HEK293 (cell line): ENCODE data around the gene RIGI.

Experiments used
- CTCF ChIA-PET: fragments of 350-600 bp; formaldehyde crosslinking; extraction: SDS; loops from one replicate; lab custom pipeline; 2021; ENCODE audit warnings: antibody characterized with exemption; lab: Yijun Ruan, JAX
- POLR2A ChIA-PET: fragments of 300-600 bp; formaldehyde crosslinking; extraction: SDS; loops from one replicate; lab custom pipeline; 2020; ENCODE audit warnings: antibody characterized with exemption, inconsistent platforms; lab: Yijun Ruan, JAX
- H3K27ac ChIP-seq: fragments of 200-500 bp; sonication (Bioruptor generic); 2 replicates; pipeline ENCODE4 v1.5.1; 2014; ENCODE audit warnings: low read depth, low read length, control low read depth, inconsistent platforms; ENCODE audit errors: extremely low read depth
- H3K36me3 ChIP-seq, 2 experiments: fragments of 200-500 bp in 1 of 2; sonication (Bioruptor generic) in 1 of 2; 1 replicate in 1 of 2; 2 replicates in 1 of 2; pipeline ENCODE4 v1.5.1; 2014 to 2017; ENCODE audit warnings: inconsistent platforms in 2 of 2, low read length in 2 of 2; ENCODE audit not compliant: control insufficient read depth in 2 of 2, insufficient read depth in 1 of 2
- H3K4me1 ChIP-seq: fragments of 200-500 bp; sonication (Bioruptor generic); 2 replicates; pipeline ENCODE4 v1.5.1; 2014; ENCODE audit warnings: mild to moderate bottlenecking, low read length, inconsistent platforms; ENCODE audit not compliant: control insufficient read depth, insufficient read depth
- H3K4me3 ChIP-seq: 2 replicates; pipeline ENCODE4 v1.5.1; 2011; ENCODE audit warnings: low read depth, mild to moderate bottlenecking, control low read depth, low read length, moderate library complexity
- H3K9me3 ChIP-seq: fragments of 200-500 bp; sonication (Bioruptor generic); 2 replicates; pipeline ENCODE4 v1.5.1; 2014; ENCODE audit warnings: low read depth, low read length, inconsistent platforms; ENCODE audit not compliant: control insufficient read depth, insufficient read depth
- GLI2 ChIP-seq: fragments of 450-650 bp; formaldehyde crosslinking; IDR thresholded peaks from 2 replicates; pipeline ENCODE4; 2017; ENCODE audit warnings: missing biosample characterization, missing genetic modification characterization, low read depth, borderline replicate concordance
- GLIS1 ChIP-seq: fragments of 450-650 bp; formaldehyde crosslinking; IDR thresholded peaks from 2 replicates; pipeline ENCODE4 v1.5.1; 2016; ENCODE audit warnings: missing biosample characterization, missing genetic modification characterization
- KLF10 ChIP-seq: fragments of 450-650 bp; IDR thresholded peaks from 2 replicates; pipeline ENCODE4 v1.5.1; 2018; ENCODE audit warnings: missing biosample characterization, mild to moderate bottlenecking, missing genetic modification characterization
- SCRT1 ChIP-seq: fragments of 450-650 bp; formaldehyde crosslinking; IDR thresholded peaks from 2 replicates; pipeline ENCODE4 v1.5.1; 2016; ENCODE audit warnings: missing biosample characterization, missing genetic modification characterization, borderline replicate concordance
- TCF7L2 ChIP-seq: IDR thresholded peaks from 2 replicates; pipeline ENCODE4 v1.6.1; 2011; ENCODE audit warnings: low read depth, mild to moderate bottlenecking, inconsistent platforms, low read length, moderate library complexity, borderline replicate concordance
- ZBTB21 ChIP-seq: fragments of 450-650 bp; formaldehyde crosslinking; IDR thresholded peaks from 2 replicates; pipeline ENCODE4 v1.5.1; 2017; ENCODE audit warnings: missing biosample characterization, missing genetic modification characterization
- ZBTB8A ChIP-seq: fragments of 450-650 bp; formaldehyde crosslinking; IDR thresholded peaks from 2 replicates; pipeline ENCODE4 v1.5.1; 2016; ENCODE audit warnings: missing biosample characterization, missing genetic modification characterization
- ZFP3 ChIP-seq: fragments of 450-650 bp; formaldehyde crosslinking; IDR thresholded peaks from 2 replicates; pipeline ENCODE4 v1.5.1; 2016; ENCODE audit warnings: low read depth, missing biosample characterization, missing genetic modification characterization
- ZFP69B ChIP-seq: fragments of 450-650 bp; formaldehyde crosslinking; IDR thresholded peaks from 2 replicates; pipeline ENCODE4 v1.5.1; 2016; ENCODE audit warnings: missing biosample characterization, missing genetic modification characterization
- ZNF132 ChIP-seq: fragments of 450-650 bp; formaldehyde crosslinking; IDR thresholded peaks from 2 replicates; pipeline ENCODE4 v1.5.1; 2017; ENCODE audit warnings: missing biosample characterization, missing genetic modification characterization, borderline replicate concordance
- ZNF202 ChIP-seq: fragments of 450-650 bp; formaldehyde crosslinking; IDR thresholded peaks from 2 replicates; pipeline ENCODE4 v1.5.1; 2016; ENCODE audit warnings: missing biosample characterization, missing genetic modification characterization, borderline replicate concordance
- ZNF223 ChIP-seq: fragments of 450-650 bp; formaldehyde crosslinking; IDR thresholded peaks from 2 replicates; pipeline ENCODE4 v1.5.1; 2016; ENCODE audit warnings: missing biosample characterization, missing genetic modification characterization
- ZNF24 ChIP-seq: fragments of 450-650 bp; formaldehyde crosslinking; IDR thresholded peaks from 2 replicates; pipeline ENCODE4 v1.5.1; 2016; ENCODE audit warnings: missing biosample characterization, missing genetic modification characterization
- ZNF292 ChIP-seq: fragments of 450-650 bp; formaldehyde crosslinking; IDR thresholded peaks from 2 replicates; pipeline ENCODE4 v1.5.1; 2016; ENCODE audit warnings: low read depth, missing biosample characterization, missing genetic modification characterization, borderline replicate concordance
- ZNF335 ChIP-seq: fragments of 450-650 bp; formaldehyde crosslinking; conservative IDR thresholded peaks from 2 replicates; pipeline ENCODE4 v1.5.1; 2016; ENCODE audit warnings: missing biosample characterization, missing genetic modification characterization
- ZNF366 ChIP-seq: fragments of 450-650 bp; formaldehyde crosslinking; conservative IDR thresholded peaks from 2 replicates; pipeline ENCODE4 v1.5.1; 2016; ENCODE audit warnings: missing biosample characterization, missing genetic modification characterization
- ZNF521 ChIP-seq: fragments of 450-650 bp; formaldehyde crosslinking; IDR thresholded peaks from 2 replicates; pipeline ENCODE4 v1.5.1; 2017; ENCODE audit warnings: missing biosample characterization, mild to moderate bottlenecking, missing genetic modification characterization
- ZNF561 ChIP-seq: fragments of 450-650 bp; IDR thresholded peaks from 2 replicates; pipeline ENCODE4 v1.5.1; 2018; ENCODE audit warnings: missing biosample characterization, missing genetic modification characterization, borderline replicate concordance
- ZNF654 ChIP-seq: fragments of 450-650 bp; formaldehyde crosslinking; IDR thresholded peaks from 2 replicates; pipeline ENCODE4 v1.5.1; 2016; ENCODE audit warnings: low read depth, missing biosample characterization, missing genetic modification characterization
- ZNF707 ChIP-seq: fragments of 450-650 bp; formaldehyde crosslinking; IDR thresholded peaks from 2 replicates; pipeline ENCODE4 v1.5.1; 2016; ENCODE audit warnings: missing biosample characterization, missing genetic modification characterization
- ZSCAN30 ChIP-seq: fragments of 450-650 bp; IDR thresholded peaks from 2 replicates; pipeline ENCODE4 v1.5.1; 2018; ENCODE audit warnings: missing biosample characterization, mild to moderate bottlenecking, missing genetic modification characterization, moderate library complexity
- TF ChIP-seq, protein P1 (sequence below): fragments of 450-650 bp; formaldehyde crosslinking; IDR thresholded peaks from 2 replicates; pipeline ENCODE4 v1.5.1; 2016; ENCODE audit warnings: missing biosample characterization, missing genetic modification characterization, borderline replicate concordance
- TF ChIP-seq, protein P2 (sequence below): fragments of 450-650 bp; formaldehyde crosslinking; IDR thresholded peaks from 2 replicates; pipeline ENCODE4; 2016; ENCODE audit warnings: missing biosample characterization, missing genetic modification characterization
- TF ChIP-seq, protein P3 (sequence below): fragments of 450-650 bp; formaldehyde crosslinking; IDR thresholded peaks from 2 replicates; pipeline ENCODE4 v1.5.1; 2016; ENCODE audit warnings: missing biosample characterization, missing genetic modification characterization

Gene RIGI

DNA sequence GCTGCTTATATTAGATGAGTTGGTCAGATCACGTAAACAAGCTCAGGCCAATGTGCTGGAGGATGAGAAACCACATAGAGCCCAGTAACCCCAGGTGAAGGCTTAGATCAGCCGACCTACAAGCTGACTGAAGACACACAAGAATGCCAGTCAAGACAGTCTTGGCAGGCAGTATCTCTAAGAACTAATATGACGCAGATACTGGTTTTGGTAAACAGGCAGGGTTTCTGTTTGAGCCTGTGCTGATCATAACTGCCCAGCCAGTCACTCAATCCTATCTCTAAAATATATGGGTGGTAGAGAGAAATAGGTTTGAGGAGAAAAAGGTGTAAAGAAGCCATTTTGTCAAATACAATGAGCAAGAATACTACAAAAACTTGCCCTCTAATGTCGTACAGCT lies 7.8 kb upstream of the RIGI start:
- Histone ChIP-seq H3K4me3 (no peak overlapping the region), H3K9me3 (no peaks in the 10 kb centered on the region), H3K36me3 (peaks cover 0 to 6% of the 10 kb centered on the region in 2 experiments; a peak in 2 of 3 replicates), H3K27ac (no peak overlapping the region), H3K4me1 (no peaks in the 10 kb centered on the region)
- ChIA-PET CTCF (interaction anchor here (1.3 to 2.8 kb wide), 2 partner anchors 47 to 155 kb away, joined by 4 to 8 read pairs; no protein-coding TSS in a partner anchor), POLR2A (no interaction called here)
- TF ChIP-seq ZNF561: no peak
- TF ChIP-seq SCRT1 (tag by site-specific recombination): no peak
- no peak for TF ChIP-seq KLF10 (tag by site-specific recombination)
- no peak for TF ChIP-seq ZSCAN30 (tag by site-specific recombination)
- no peak for TF ChIP-seq ZNF521 (tag by site-specific recombination)
- TF ChIP-seq ZBTB21 (tag by site-specific recombination): no peak
- no peak for TF ChIP-seq GLIS1 (tag by site-specific recombination)
- no peak for TF ChIP-seq ZNF292
- no peak for TF ChIP-seq ZNF366 (tag by site-specific recombination)
- TF ChIP-seq ZNF24 (tag by site-specific recombination): no peak
- TF ChIP-seq ZNF223 (tag by site-specific recombination): no peak
- TF ChIP-seq ZNF202 (tag by site-specific recombination): no peak

DNA sequence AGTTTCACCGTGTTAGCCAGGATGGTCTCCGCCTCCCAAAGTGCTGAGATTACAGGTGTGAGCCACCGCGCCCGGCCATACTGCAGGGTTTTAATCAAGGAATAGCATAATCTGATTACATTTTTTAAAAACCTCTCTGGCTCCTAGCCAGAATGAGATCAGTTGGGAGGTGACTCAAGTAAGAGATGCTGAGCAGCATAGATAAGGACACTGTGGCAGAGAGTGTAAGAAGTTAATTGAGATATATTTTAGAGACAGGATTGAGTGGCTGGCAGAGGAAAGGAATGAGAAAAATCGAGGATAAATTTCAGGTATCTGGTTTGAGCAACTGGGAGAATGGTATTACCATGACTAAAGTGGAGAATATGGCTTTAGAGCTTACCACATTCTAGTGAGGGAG lies 7.3 kb upstream of the RIGI start:
- Histone ChIP-seq H3K9me3 (no peaks in the 10 kb centered on the region), H3K4me3 (no peak overlapping the region), H3K27ac (no peak overlapping the region), H3K36me3 (peaks cover 0 to 6% of the 10 kb centered on the region in 2 experiments; a peak in 2 of 3 replicates), H3K4me1 (no peaks in the 10 kb centered on the region)
- TF ChIP-seq ZFP3 (tag by site-specific recombination) (no peak), ZFP69B (tag by site-specific recombination) (no peak), ZNF24 (tag by site-specific recombination) (no peak), ZBTB8A (no peak)
- TF ChIP-seq, protein P1, sequence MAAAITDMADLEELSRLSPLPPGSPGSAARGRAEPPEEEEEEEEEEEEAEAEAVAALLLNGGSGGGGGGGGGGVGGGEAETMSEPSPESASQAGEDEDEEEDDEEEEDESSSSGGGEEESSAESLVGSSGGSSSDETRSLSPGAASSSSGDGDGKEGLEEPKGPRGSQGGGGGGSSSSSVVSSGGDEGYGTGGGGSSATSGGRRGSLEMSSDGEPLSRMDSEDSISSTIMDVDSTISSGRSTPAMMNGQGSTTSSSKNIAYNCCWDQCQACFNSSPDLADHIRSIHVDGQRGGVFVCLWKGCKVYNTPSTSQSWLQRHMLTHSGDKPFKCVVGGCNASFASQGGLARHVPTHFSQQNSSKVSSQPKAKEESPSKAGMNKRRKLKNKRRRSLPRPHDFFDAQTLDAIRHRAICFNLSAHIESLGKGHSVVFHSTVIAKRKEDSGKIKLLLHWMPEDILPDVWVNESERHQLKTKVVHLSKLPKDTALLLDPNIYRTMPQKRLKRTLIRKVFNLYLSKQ (tag by site-specific recombination): no peak
- POLR2A ChIA-PET: no interaction called here
- CTCF ChIA-PET: interaction anchor here (1.3 to 2.8 kb wide), 2 partner anchors 48 to 154 kb away, joined by 4 to 8 read pairs; no protein-coding TSS in a partner anchor

DNA sequence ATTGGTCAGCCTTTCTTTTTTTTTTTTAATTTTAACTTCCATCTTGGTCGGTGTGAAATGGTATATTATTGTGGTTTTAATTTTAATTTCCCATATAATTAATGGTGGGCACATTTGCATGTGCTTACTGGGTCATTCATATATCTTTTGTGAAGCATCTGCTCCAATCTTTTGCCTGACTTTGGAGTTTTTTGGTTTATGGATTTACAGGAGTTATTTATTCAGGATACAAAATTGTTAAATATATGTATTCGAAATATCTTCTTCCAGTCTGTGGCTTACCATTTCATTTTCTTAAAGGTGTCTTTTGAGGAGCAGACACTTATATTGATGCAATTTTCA lies 682 bp upstream of the RIGI start:
- Histone ChIP-seq H3K36me3 (no peaks in the 10 kb centered on the region; a peak in 1 of 3 replicates), H3K4me1 (peaks cover 4% of the 10 kb centered on the region; the same call in 1 of the 2 replicates), H3K9me3 (no peaks in the 10 kb centered on the region), H3K27ac (peak overlapping the region; percentile 69), H3K4me3 (peak overlapping the region; percentile 24)
- ChIA-PET POLR2A (interaction anchor here (0.9 to 2.8 kb wide), 8 partner anchors 12 to 498 kb away, joined by 3 to 36 read pairs (median 10); partner anchors contain the start of genes ACO1, DNAJA1 and SMIM27), CTCF (interaction anchor here (0.6 to 9.6 kb wide), 28 partner anchors 10 to 1406 kb away, joined by 3 to 130 read pairs (median 5); partner anchors contain the start of genes ACO1, NDUFB6, SMIM27 and TOPORS)
- TF ChIP-seq ZNF654 (tag by site-specific recombination) (no peak), TCF7L2 (0 out of 2 replicates have a peak, but pooled peaks have one; percentile 2), ZNF707 (tag by site-specific recombination) (no peak), ZNF335 (tag by site-specific recombination) (peak; percentile 2), ZNF132 (no peak), GLI2 (tag by site-specific recombination) (no peak)
- TF ChIP-seq, protein P2, sequence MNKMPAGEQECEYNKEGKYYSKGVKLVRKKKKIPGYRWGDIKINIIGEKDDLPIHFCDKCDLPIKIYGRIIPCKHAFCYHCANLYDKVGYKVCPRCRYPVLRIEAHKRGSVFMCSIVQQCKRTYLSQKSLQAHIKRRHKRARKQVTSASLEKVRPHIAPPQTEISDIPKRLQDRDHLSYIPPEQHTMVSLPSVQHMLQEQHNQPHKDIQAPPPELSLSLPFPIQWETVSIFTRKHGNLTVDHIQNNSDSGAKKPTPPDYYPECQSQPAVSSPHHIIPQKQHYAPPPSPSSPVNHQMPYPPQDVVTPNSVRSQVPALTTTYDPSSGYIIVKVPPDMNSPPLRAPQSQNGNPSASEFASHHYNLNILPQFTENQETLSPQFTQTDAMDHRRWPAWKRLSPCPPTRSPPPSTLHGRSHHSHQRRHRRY (tag by site-specific recombination): no peak
- TF ChIP-seq, protein P3, sequence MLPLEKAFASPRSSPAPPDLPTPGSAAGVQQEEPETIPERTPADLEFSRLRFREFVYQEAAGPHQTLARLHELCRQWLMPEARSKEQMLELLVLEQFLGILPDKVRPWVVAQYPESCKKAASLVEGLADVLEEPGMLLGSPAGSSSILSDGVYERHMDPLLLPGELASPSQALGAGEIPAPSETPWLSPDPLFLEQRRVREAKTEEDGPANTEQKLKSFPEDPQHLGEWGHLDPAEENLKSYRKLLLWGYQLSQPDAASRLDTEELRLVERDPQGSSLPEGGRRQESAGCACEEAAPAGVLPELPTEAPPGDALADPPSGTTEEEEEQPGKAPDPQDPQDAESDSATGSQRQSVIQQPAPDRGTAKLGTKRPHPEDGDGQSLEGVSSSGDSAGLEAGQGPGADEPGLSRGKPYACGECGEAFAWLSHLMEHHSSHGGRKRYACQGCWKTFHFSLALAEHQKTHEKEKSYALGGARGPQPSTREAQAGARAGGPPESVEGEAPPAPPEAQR (tag by site-specific recombination): no peak
